Stimulated activated CD8-positive, alpha-beta memory T cell treated with anti-CD3 and anti-CD28 coated beads, Interleukin-7, amount 100 ng/mL, for 4 hours (primary cell): ENCODE data around the gene HS6ST3.

Source experiments
- DNase-seq, 2 donors: peaks; one replicate each; pipeline ENCODE4 v3.0.0-alpha.2; 2020; ENCODE audit warnings: low read depth in 2 of 2

HS6ST3 gene

GRCh38 chr13:96299235-96299634, 209.3 kb downstream of the HS6ST3 start:
- DNase-seq = no peak

- no peak for DNase-seq
Measured at GRCh38 chr13:96308568-96308967, 218.7 kb downstream of the HS6ST3 start.

- DNase-seq = no peak
Measured at GRCh38 chr13:96314974-96315373, 225.1 kb downstream of the HS6ST3 start.

- DNase-seq = no peak
Measured at GRCh38 chr13:96338030-96338429, 248.1 kb downstream of the HS6ST3 start.

GRCh38 chr13:96342286-96342685, 252.4 kb downstream of the HS6ST3 start:
- DNase-seq = no peak

- DNase-seq = no peak
Measured at GRCh38 chr13:96342852-96343465, 253.1 kb downstream of the HS6ST3 start.

- DNase-seq = no peak
Measured at GRCh38 chr13:96346921-96347320, 257.0 kb downstream of the HS6ST3 start.

GRCh38 chr13:96373597-96373996, 283.7 kb downstream of the HS6ST3 start:
- no peak for DNase-seq

GRCh38 chr13:96377835-96378234, 287.9 kb downstream of the HS6ST3 start:
- no peak for DNase-seq

- DNase-seq = no peak
Measured at GRCh38 chr13:96379967-96380366, 290.1 kb downstream of the HS6ST3 start.

GRCh38 chr13:96381681-96382080, 291.8 kb downstream of the HS6ST3 start:
- DNase-seq = no peak

- DNase-seq = no peak
Measured at GRCh38 chr13:96388598-96388997, 298.7 kb downstream of the HS6ST3 start.

- DNase-seq = no peak
Measured at GRCh38 chr13:96391606-96392005, 301.7 kb downstream of the HS6ST3 start.

- no peak for DNase-seq
Measured at GRCh38 chr13:96397807-96398206, 307.9 kb downstream of the HS6ST3 start.

GRCh38 chr13:96398486-96398885, 308.6 kb downstream of the HS6ST3 start:
- DNase-seq = no peak

- no peak for DNase-seq
Measured at GRCh38 chr13:96403241-96403640, 313.3 kb downstream of the HS6ST3 start.

- no peak for DNase-seq
Measured at GRCh38 chr13:96403651-96404050, 313.7 kb downstream of the HS6ST3 start.

GRCh38 chr13:96415831-96416385, 326.0 kb downstream of the HS6ST3 start:
- DNase-seq = no peak

- no peak for DNase-seq
Measured at GRCh38 chr13:96417939-96418685, 328.2 kb downstream of the HS6ST3 start.

- no peak for DNase-seq
Measured at GRCh38 chr13:96421314-96421713, 331.4 kb downstream of the HS6ST3 start.

GRCh38 chr13:96422002-96422401, 332.1 kb downstream of the HS6ST3 start:
- no peak for DNase-seq

- no peak for DNase-seq
Measured at GRCh38 chr13:96426167-96426566, 336.3 kb downstream of the HS6ST3 start.

GRCh38 chr13:96428911-96429310, 339.0 kb downstream of the HS6ST3 start:
- no peak for DNase-seq
